Measurements from ENCODE around the gene SWT1.

SWT1 gene

GRCh38 chr1:185287451-185287850 lies 130.5 kb downstream of the SWT1 start:
- TF ChIP-seq TAF1 (IDR thresholded peaks at IDR 0.05; ENCODE audit: borderline replicate concordance, insufficient read depth, low read length), result no peak
- TF ChIP-seq POLR2AphosphoS5 (IDR thresholded peaks at IDR 0.05; ENCODE audit: low read depth, low read length), result no peak

DNA sequence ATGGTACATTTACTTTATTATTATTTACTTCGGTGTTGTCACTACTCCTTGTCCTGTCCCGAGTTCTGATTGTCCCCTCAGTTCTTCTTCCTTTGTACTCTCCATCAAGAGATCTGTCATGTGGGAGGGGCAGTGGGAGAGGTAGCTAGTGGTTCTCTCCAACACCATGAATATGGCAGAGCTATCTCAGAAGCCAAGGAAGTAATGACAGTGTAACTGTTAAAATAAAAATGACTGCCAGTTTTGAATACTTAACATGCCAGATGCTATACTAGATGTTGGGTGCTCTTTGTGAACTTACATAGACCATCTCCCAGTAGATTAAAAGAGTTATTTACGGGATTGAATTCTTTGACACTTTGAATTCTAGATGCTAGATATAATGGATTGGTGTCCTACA lies 131.5 kb downstream of the SWT1 start:
- no peak for TF ChIP-seq FOXP2 (optimal IDR thresholded peaks at IDR 0.05; ENCODE audit: borderline replicate concordance, extremely low read depth, extremely low read length, insufficient read depth)
- no peak for TF ChIP-seq SIN3A (IDR thresholded peaks at IDR 0.05; ENCODE audit: borderline replicate concordance, insufficient read depth, low read length)
- TF ChIP-seq TAF1 (IDR thresholded peaks at IDR 0.05; ENCODE audit: borderline replicate concordance, insufficient read depth, low read length), result no peak
- TF ChIP-seq, protein P1, sequence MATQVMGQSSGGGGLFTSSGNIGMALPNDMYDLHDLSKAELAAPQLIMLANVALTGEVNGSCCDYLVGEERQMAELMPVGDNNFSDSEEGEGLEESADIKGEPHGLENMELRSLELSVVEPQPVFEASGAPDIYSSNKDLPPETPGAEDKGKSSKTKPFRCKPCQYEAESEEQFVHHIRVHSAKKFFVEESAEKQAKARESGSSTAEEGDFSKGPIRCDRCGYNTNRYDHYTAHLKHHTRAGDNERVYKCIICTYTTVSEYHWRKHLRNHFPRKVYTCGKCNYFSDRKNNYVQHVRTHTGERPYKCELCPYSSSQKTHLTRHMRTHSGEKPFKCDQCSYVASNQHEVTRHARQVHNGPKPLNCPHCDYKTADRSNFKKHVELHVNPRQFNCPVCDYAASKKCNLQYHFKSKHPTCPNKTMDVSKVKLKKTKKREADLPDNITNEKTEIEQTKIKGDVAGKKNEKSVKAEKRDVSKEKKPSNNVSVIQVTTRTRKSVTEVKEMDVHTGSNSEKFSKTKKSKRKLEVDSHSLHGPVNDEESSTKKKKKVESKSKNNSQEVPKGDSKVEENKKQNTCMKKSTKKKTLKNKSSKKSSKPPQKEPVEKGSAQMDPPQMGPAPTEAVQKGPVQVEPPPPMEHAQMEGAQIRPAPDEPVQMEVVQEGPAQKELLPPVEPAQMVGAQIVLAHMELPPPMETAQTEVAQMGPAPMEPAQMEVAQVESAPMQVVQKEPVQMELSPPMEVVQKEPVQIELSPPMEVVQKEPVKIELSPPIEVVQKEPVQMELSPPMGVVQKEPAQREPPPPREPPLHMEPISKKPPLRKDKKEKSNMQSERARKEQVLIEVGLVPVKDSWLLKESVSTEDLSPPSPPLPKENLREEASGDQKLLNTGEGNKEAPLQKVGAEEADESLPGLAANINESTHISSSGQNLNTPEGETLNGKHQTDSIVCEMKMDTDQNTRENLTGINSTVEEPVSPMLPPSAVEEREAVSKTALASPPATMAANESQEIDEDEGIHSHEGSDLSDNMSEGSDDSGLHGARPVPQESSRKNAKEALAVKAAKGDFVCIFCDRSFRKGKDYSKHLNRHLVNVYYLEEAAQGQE (IDR thresholded peaks at IDR 0.05; ENCODE audit: insufficient read depth in 1 of 2, low read depth in 2 of 2, low read length in 2 of 2), result no peak
- no peak for TF ChIP-seq POLR2AphosphoS5 (IDR thresholded peaks at IDR 0.05; ENCODE audit: low read depth, low read length)

DNA sequence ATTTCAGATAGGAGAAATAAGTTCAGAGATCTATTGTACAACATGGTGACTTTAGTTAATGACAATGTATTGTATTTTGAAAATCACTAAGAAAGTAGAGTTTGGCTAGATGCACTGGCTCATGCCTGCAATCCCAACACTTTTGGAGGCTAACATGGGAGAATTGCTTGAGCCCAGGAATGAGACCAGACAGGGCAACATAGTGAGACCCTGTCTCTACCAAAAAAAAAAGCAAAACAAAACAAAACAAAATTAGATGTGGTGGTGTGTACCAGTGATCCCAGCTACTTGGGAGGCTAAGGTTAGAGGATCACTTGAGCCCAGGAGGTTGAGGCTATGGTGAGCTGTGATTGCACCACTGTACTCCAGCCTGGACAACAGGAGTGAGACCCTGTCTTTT lies 132.9 kb downstream of the SWT1 start:
- TF ChIP-seq FOXP2 (optimal IDR thresholded peaks at IDR 0.05; ENCODE audit: borderline replicate concordance, extremely low read depth, extremely low read length, insufficient read depth) (no peak), TAF1 (IDR thresholded peaks at IDR 0.05; ENCODE audit: borderline replicate concordance, insufficient read depth, low read length) (no peak), SIN3A (IDR thresholded peaks at IDR 0.05; ENCODE audit: borderline replicate concordance, insufficient read depth, low read length) (no peak), POLR2AphosphoS5 (IDR thresholded peaks at IDR 0.05; ENCODE audit: low read depth, low read length) (no peak)
- TF ChIP-seq, protein P1 (IDR thresholded peaks at IDR 0.05; ENCODE audit: insufficient read depth in 1 of 2, low read depth in 2 of 2, low read length in 2 of 2), result no peak

DNA sequence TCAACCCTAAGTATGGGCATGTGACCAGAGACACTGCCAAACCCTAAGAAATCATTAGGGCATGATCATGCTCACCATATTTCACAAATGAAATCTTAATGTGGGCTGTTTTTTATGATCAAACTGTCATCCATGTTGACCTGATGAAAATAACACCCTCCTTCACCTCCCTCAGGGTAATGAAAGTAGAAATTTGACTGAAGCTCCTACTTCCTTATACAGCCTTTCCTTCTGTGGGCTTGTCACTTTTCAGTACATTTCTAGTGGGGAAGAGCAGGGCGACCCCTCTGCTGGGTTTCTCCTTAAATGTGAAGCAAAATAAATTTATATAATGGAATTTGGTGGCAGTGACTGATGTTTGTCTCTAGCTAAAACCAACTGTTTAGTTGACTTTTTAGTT lies 134.2 kb downstream of the SWT1 start:
- TF ChIP-seq, protein P1 (IDR thresholded peaks at IDR 0.05; ENCODE audit: insufficient read depth in 1 of 2, low read depth in 2 of 2, low read length in 2 of 2), result no peak
- TF ChIP-seq FOXP2 (optimal IDR thresholded peaks at IDR 0.05; ENCODE audit: borderline replicate concordance, extremely low read depth, extremely low read length, insufficient read depth) (no peak), SIN3A (IDR thresholded peaks at IDR 0.05; ENCODE audit: borderline replicate concordance, insufficient read depth, low read length) (no peak)

- TF ChIP-seq, protein P1 (IDR thresholded peaks at IDR 0.05; ENCODE audit: insufficient read depth in 1 of 2, low read depth in 2 of 2, low read length in 2 of 2), result no peak
- TF ChIP-seq POLR2AphosphoS5 (IDR thresholded peaks at IDR 0.05; ENCODE audit: low read depth, low read length) (no peak), TAF1 (IDR thresholded peaks at IDR 0.05; ENCODE audit: borderline replicate concordance, insufficient read depth, low read length) (no peak), FOXP2 (optimal IDR thresholded peaks at IDR 0.05; ENCODE audit: borderline replicate concordance, extremely low read depth, extremely low read length, insufficient read depth) (no peak), SIN3A (IDR thresholded peaks at IDR 0.05; ENCODE audit: borderline replicate concordance, insufficient read depth, low read length) (no peak)
These were observed 134.7 kb downstream of the SWT1 start for GRCh38 chr1:185291652-185292051.

All from PFSK-1 (cell line).